Neural progenitor cell (in vitro differentiated cells): Measurements from ENCODE around the gene NAT8L. TPM values are rescaled to one million over a fixed set of nuclear protein-coding genes. Genes with fewer than 3 reads are reported as not detected.

Experiments used
- DNase-seq: peaks from one replicate; pipeline ENCODE4 v3.0.0-alpha.2; 2016; ENCODE audit warnings: low spot score
- H2AFZ ChIP-seq: fragments of 200-600 bp; sonication (generic); replicated peaks from 2 replicates; pipeline ENCODE4 v1.6.1; 2016; ENCODE audit warnings: antibody characterized with exemption
- H3F3A ChIP-seq: fragments of 200-600 bp; sonication (generic); 2 replicates; pipeline ENCODE4 v1.6.1; 2016; ENCODE audit warnings: antibody characterized with exemption, low read depth
- H3K27ac ChIP-seq: fragments of 200-600 bp; sonication (generic); 2 replicates; pipeline ENCODE4 v1.5.1; 2016; ENCODE audit warnings: mild to moderate bottlenecking
- H3K27me3 ChIP-seq: fragments of 200-600 bp; sonication (generic); 2 replicates; pipeline ENCODE4 v1.6.1; 2016; ENCODE audit warnings: mild to moderate bottlenecking, moderate library complexity
- H3K36me3 ChIP-seq: fragments of 200-600 bp; sonication (generic); 2 replicates; pipeline ENCODE4 v1.5.1; 2016
- H3K4me1 ChIP-seq: fragments of 200-600 bp; sonication (generic); 2 replicates; pipeline ENCODE4 v1.6.1; 2016; ENCODE audit warnings: mixed run types
- H3K4me2 ChIP-seq: fragments of 200-600 bp; sonication (generic); 2 replicates; pipeline ENCODE4 v1.6.1; 2016
- H3K4me3 ChIP-seq: fragments of 200-600 bp; sonication (generic); 2 replicates; pipeline ENCODE4 v1.5.1; 2016
- H3K79me2 ChIP-seq: fragments of 200-600 bp; sonication (generic); 2 replicates; pipeline ENCODE4 v1.6.1; 2016; ENCODE audit warnings: low read depth
- H3K9ac ChIP-seq: fragments of 200-600 bp; sonication (generic); 2 replicates; pipeline ENCODE4 v1.6.1; 2016
- H3K9me3 ChIP-seq: fragments of 200-600 bp; sonication (generic); 2 replicates; pipeline ENCODE4 v1.5.1; 2016; ENCODE audit warnings: low read depth
- H4K20me1 ChIP-seq: fragments of 200-600 bp; sonication (generic); 2 replicates; pipeline ENCODE4 v1.6.1; 2016; ENCODE audit warnings: low read depth
- H3K27ac Mint-ChIP-seq: 3 replicates; pipeline ENCODE4 v1.8.0; 2021; ENCODE audit warnings: mixed read lengths
- H3K27me3 Mint-ChIP-seq: 2 replicates; pipeline ENCODE4 v1.8.0; 2022; ENCODE audit warnings: low read depth, mild to moderate bottlenecking, inconsistent platforms, moderate library complexity, mixed read lengths; ENCODE audit not compliant: insufficient read depth
- H3K36me3 Mint-ChIP-seq: 3 replicates; pipeline ENCODE4 v1.8.0; 2021; ENCODE audit warnings: mixed read lengths
- H3K4me1 Mint-ChIP-seq: 3 replicates; pipeline ENCODE4 v1.8.0; 2021; ENCODE audit warnings: mixed read lengths
- H3K4me3 Mint-ChIP-seq: 3 replicates; pipeline ENCODE4 v1.8.0; 2021; ENCODE audit warnings: mild to moderate bottlenecking, moderate library complexity, mixed read lengths
- H3K9me3 Mint-ChIP-seq: 3 replicates; pipeline ENCODE4 v1.8.0; 2020; ENCODE audit warnings: mixed read lengths
- EZH2 ChIP-seq: fragments of 200-600 bp; sonication (generic); IDR thresholded peaks from 2 replicates; pipeline ENCODE4 v1.6.1; 2017; ENCODE audit warnings: antibody characterized with exemption, mild to moderate bottlenecking, moderate library complexity
- EZH2phosphoT487 ChIP-seq: fragments of 200-600 bp; sonication (generic); IDR thresholded peaks from 2 replicates; pipeline ENCODE4 v1.6.1; 2017; ENCODE audit warnings: antibody characterized with exemption
- total RNA-seq: library from RNA; depleted of rRNA; stranded (reverse); fragments of >200 nt; gene quantifications from 2 replicates; pipeline ENCODE4 v1.2.3, GENCODE V29; 2015; ENCODE audit warnings: low replicate concordance
- TF ChIP-seq, protein P1 (sequence below): fragments of 200-600 bp; sonication (generic); IDR thresholded peaks from 2 replicates; pipeline ENCODE4 v1.5.1; 2017; ENCODE audit warnings: antibody characterized with exemption, mild to moderate bottlenecking

Gene NAT8L
- total RNA-seq, 1 donor from 2014 or later = 0.62 TPM

- TF ChIP-seq, protein P1, sequence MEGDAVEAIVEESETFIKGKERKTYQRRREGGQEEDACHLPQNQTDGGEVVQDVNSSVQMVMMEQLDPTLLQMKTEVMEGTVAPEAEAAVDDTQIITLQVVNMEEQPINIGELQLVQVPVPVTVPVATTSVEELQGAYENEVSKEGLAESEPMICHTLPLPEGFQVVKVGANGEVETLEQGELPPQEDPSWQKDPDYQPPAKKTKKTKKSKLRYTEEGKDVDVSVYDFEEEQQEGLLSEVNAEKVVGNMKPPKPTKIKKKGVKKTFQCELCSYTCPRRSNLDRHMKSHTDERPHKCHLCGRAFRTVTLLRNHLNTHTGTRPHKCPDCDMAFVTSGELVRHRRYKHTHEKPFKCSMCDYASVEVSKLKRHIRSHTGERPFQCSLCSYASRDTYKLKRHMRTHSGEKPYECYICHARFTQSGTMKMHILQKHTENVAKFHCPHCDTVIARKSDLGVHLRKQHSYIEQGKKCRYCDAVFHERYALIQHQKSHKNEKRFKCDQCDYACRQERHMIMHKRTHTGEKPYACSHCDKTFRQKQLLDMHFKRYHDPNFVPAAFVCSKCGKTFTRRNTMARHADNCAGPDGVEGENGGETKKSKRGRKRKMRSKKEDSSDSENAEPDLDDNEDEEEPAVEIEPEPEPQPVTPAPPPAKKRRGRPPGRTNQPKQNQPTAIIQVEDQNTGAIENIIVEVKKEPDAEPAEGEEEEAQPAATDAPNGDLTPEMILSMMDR = no peak
- TF ChIP-seq EZH2phosphoT487 (no peak), EZH2 (no peak)
- Mint-ChIP-seq H3K4me1 (peaks cover 32% of the 10 kb centered on the region), H3K36me3 (peaks cover 7% of the 10 kb centered on the region), H3K4me3 (peak overlapping the region; percentile 64), H3K9me3 (no peaks in the 10 kb centered on the region), H3K27ac (peak overlapping the region; percentile 93), H3K27me3 (peaks cover 4% of the 10 kb centered on the region)
- no peak for DNase-seq
- H3K36me3 ChIP-seq = no peaks in the 10 kb centered on the region
- no peak overlapping the region for H3K4me3 ChIP-seq
- no peak overlapping the region for H3K27ac ChIP-seq
- no peak overlapping the region for H2AFZ ChIP-seq
- H3F3A ChIP-seq = no peaks in the 10 kb centered on the region
- H3K4me1 ChIP-seq = peaks cover 12% of the 10 kb centered on the region
- no peak overlapping the region for H3K9ac ChIP-seq
- H3K27me3 ChIP-seq = no peaks in the 10 kb centered on the region
- H3K9me3 ChIP-seq = no peaks in the 10 kb centered on the region
- H3K79me2 ChIP-seq = no peaks in the 10 kb centered on the region
- H3K4me2 ChIP-seq = peak overlapping the region; percentile 27
- no peaks in the 10 kb centered on the region for H4K20me1 ChIP-seq
Observed at GRCh38 chr4:2071252-2071911, 12.3 kb downstream of the NAT8L start.

GRCh38 chr4:2071912-2072867, 13.1 kb downstream of the NAT8L start:
- Histone ChIP-seq H4K20me1 (no peaks in the 10 kb centered on the region), H2AFZ (no peak overlapping the region), H3K4me2 (peak overlapping the region; percentile 27), H3K27me3 (no peaks in the 10 kb centered on the region), H3K4me1 (peaks cover 12% of the 10 kb centered on the region), H3K4me3 (no peak overlapping the region), H3K9me3 (no peaks in the 10 kb centered on the region), H3K36me3 (no peaks in the 10 kb centered on the region), H3K9ac (no peak overlapping the region), H3K79me2 (no peaks in the 10 kb centered on the region), H3K27ac (no peak overlapping the region), H3F3A (no peaks in the 10 kb centered on the region)
- no peak for DNase-seq
- Mint-ChIP-seq H3K4me3 (peak overlapping the region; percentile 64), H3K27me3 (peaks cover 4% of the 10 kb centered on the region), H3K36me3 (peaks cover 7% of the 10 kb centered on the region), H3K9me3 (no peaks in the 10 kb centered on the region), H3K27ac (no peak overlapping the region), H3K4me1 (peaks cover 37% of the 10 kb centered on the region)
- TF ChIP-seq, protein P1 = no peak
- TF ChIP-seq EZH2phosphoT487 (no peak), EZH2 (no peak)

- Histone ChIP-seq H3K27me3 (no peaks in the 10 kb centered on the region), H3K4me2 (no peak overlapping the region), H3K36me3 (no peaks in the 10 kb centered on the region), H3K4me1 (peaks cover 12% of the 10 kb centered on the region), H3K27ac (no peak overlapping the region), H3K4me3 (no peak overlapping the region), H3K79me2 (no peaks in the 10 kb centered on the region), H3F3A (no peaks in the 10 kb centered on the region), H3K9ac (no peak overlapping the region), H4K20me1 (no peaks in the 10 kb centered on the region), H3K9me3 (no peaks in the 10 kb centered on the region), H2AFZ (no peak overlapping the region)
- Mint-ChIP-seq H3K4me3 (no peak overlapping the region), H3K4me1 (peaks cover 38% of the 10 kb centered on the region), H3K36me3 (peaks cover 3% of the 10 kb centered on the region), H3K27ac (no peak overlapping the region), H3K27me3 (peaks cover 6% of the 10 kb centered on the region), H3K9me3 (no peaks in the 10 kb centered on the region)
- no peak for DNase-seq
- no peak for TF ChIP-seq EZH2
Observed at GRCh38 chr4:2072971-2073807, 14.1 kb downstream of the NAT8L start.
